ENCODE data around the gene CALHM1.
"Not testable (repeated sequence)": the region's sequence is repeated elsewhere in the genome, so short reads cannot be mapped to it uniquely, and the experiment has no call there.

CALHM1 gene

GRCh38 chr10:103495321-103495720 lies 36.6 kb upstream of the CALHM1 start:
- Mint-ChIP-seq H3K4me3 (peak overlapping the region; percentile 64), H3K36me3 (ENCODE audit: insufficient read depth) (peaks cover 3% of the 10 kb centered on the region), H3K27me3 (peaks cover 66% of the 10 kb centered on the region), H3K4me1 (peaks cover 20% of the 10 kb centered on the region), H3K9me3 (no peaks in the 10 kb centered on the region), H3K27ac (ENCODE audit: low read depth) (no peak overlapping the region)
- no peak for DNase-seq (ENCODE audit: low spot score in 2 of 2)
- no peak for ATAC-seq (replicated peaks; ENCODE audit: extremely low read depth, poor library complexity, severe bottlenecking)

GRCh38 chr10:103493916-103494877 lies 35.5 kb upstream of the CALHM1 start:
- H3K27me3 Mint-ChIP-seq = peaks cover 57% of the 10 kb centered on the region
- DNase-seq (ENCODE audit: low spot score in 2 of 2) (no peak), ATAC-seq (replicated peaks; ENCODE audit: extremely low read depth, poor library complexity, severe bottlenecking) (peak; percentile 47)
- H3K4me1 Mint-ChIP-seq = peaks cover 20% of the 10 kb centered on the region
- no peaks in the 10 kb centered on the region for H3K9me3 Mint-ChIP-seq
- peaks cover 3% of the 10 kb centered on the region for H3K36me3 Mint-ChIP-seq (ENCODE audit: insufficient read depth)
- peak overlapping the region; percentile 77 for H3K4me3 Mint-ChIP-seq
- no peak overlapping the region for H3K27ac Mint-ChIP-seq (ENCODE audit: low read depth)

GRCh38 chr10:103493362-103493915 lies 34.7 kb upstream of the CALHM1 start, which contains the start of gene NEURL1:
Gene NEURL1 (plus strand): TSS chr10:103493705. CDS start chr10:103494388, 683 bp downstream.
- Mint-ChIP-seq H3K9me3 (no peaks in the 10 kb centered on the region), H3K4me1 (peaks cover 20% of the 10 kb centered on the region), H3K36me3 (ENCODE audit: insufficient read depth) (peaks cover 3% of the 10 kb centered on the region), H3K27me3 (peaks cover 57% of the 10 kb centered on the region), H3K27ac (ENCODE audit: low read depth) (no peak within 1 kb of the TSS), H3K4me3 (peak within 1 kb of the TSS; percentile 77)
- DNase-seq (ENCODE audit: low spot score in 2 of 2) (no peak), ATAC-seq (replicated peaks; ENCODE audit: extremely low read depth, poor library complexity, severe bottlenecking) (peak; percentile 20)

GRCh38 chr10:103492655-103493261 lies 34.1 kb upstream of the CALHM1 start:
- Mint-ChIP-seq H3K4me1 (peaks cover 20% of the 10 kb centered on the region), H3K27ac (ENCODE audit: low read depth) (no peak overlapping the region), H3K36me3 (ENCODE audit: insufficient read depth) (peaks cover 3% of the 10 kb centered on the region), H3K27me3 (peaks cover 53% of the 10 kb centered on the region), H3K9me3 (no peaks in the 10 kb centered on the region), H3K4me3 (peak overlapping the region; percentile 77)
- ATAC-seq (replicated peaks; ENCODE audit: extremely low read depth, poor library complexity, severe bottlenecking) (no peak), DNase-seq (ENCODE audit: low spot score in 2 of 2) (no peak)

- no peak overlapping the region for H3K27ac Mint-ChIP-seq (ENCODE audit: low read depth)
- DNase-seq (ENCODE audit: low spot score in 2 of 2) = no peak
These were observed 33.1 kb upstream of the CALHM1 start for GRCh38 chr10:103491729-103492364.

GRCh38 chr10:103490986-103491314 lies 32.2 kb upstream of the CALHM1 start:
- Mint-ChIP-seq H3K4me3 (no peak overlapping the region), H3K9me3 (no peaks in the 10 kb centered on the region), H3K4me1 (peaks cover 20% of the 10 kb centered on the region), H3K36me3 (ENCODE audit: insufficient read depth) (peaks cover 3% of the 10 kb centered on the region), H3K27me3 (peaks cover 42% of the 10 kb centered on the region), H3K27ac (ENCODE audit: low read depth) (no peak overlapping the region)
- peak; percentile 27 for ATAC-seq (replicated peaks; ENCODE audit: extremely low read depth, poor library complexity, severe bottlenecking)
- DNase-seq (ENCODE audit: low spot score in 2 of 2) = no peak

More at GRCh38 chr10:103491729-103492364, 33.1 kb upstream of the CALHM1 start:
- H3K4me1 Mint-ChIP-seq = peaks cover 20% of the 10 kb centered on the region
- no peak for ATAC-seq (replicated peaks; ENCODE audit: extremely low read depth, poor library complexity, severe bottlenecking)
- H3K4me3 Mint-ChIP-seq = peak overlapping the region; percentile 77
- peaks cover 3% of the 10 kb centered on the region for H3K36me3 Mint-ChIP-seq (ENCODE audit: insufficient read depth)
- no peaks in the 10 kb centered on the region for H3K9me3 Mint-ChIP-seq
- peaks cover 44% of the 10 kb centered on the region for H3K27me3 Mint-ChIP-seq

- no peak for ATAC-seq (replicated peaks; ENCODE audit: extremely low read depth, poor library complexity, severe bottlenecking)
- H3K36me3 Mint-ChIP-seq (ENCODE audit: insufficient read depth) = peaks cover 3% of the 10 kb centered on the region
These were observed 28.7 kb upstream of the CALHM1 start for GRCh38 chr10:103487410-103487708.

GRCh38 chr10:103486635-103487409 lies 28.1 kb upstream of the CALHM1 start:
- not testable (repeated sequence) for H3K27ac Mint-ChIP-seq (ENCODE audit: low read depth); DNase-seq (ENCODE audit: low spot score in 2 of 2); ATAC-seq (replicated peaks; ENCODE audit: extremely low read depth, poor library complexity, severe bottlenecking); H3K4me3 Mint-ChIP-seq; H3K36me3 Mint-ChIP-seq (ENCODE audit: insufficient read depth); H3K27me3 Mint-ChIP-seq; H3K9me3 Mint-ChIP-seq
- peaks cover 15% of the 10 kb centered on the region for H3K4me1 Mint-ChIP-seq

More at GRCh38 chr10:103487410-103487708, 28.7 kb upstream of the CALHM1 start:
- Mint-ChIP-seq H3K4me1 (peaks cover 13% of the 10 kb centered on the region), H3K4me3 (no peak overlapping the region), H3K27ac (ENCODE audit: low read depth) (no peak overlapping the region), H3K27me3 (peaks cover 11% of the 10 kb centered on the region), H3K9me3 (no peaks in the 10 kb centered on the region)
- no peak for DNase-seq (ENCODE audit: low spot score in 2 of 2)

- DNase-seq (ENCODE audit: low spot score in 2 of 2) (peak in 1 of 2 donors; percentile 24), ATAC-seq (replicated peaks; ENCODE audit: extremely low read depth, poor library complexity, severe bottlenecking) (peak; percentile 67)
- Mint-ChIP-seq H3K4me1 (peaks cover 7% of the 10 kb centered on the region), H3K27ac (ENCODE audit: low read depth) (no peak overlapping the region), H3K27me3 (no peaks in the 10 kb centered on the region), H3K4me3 (no peak overlapping the region), H3K9me3 (no peaks in the 10 kb centered on the region), H3K36me3 (ENCODE audit: insufficient read depth) (no peaks in the 10 kb centered on the region)
These were observed 23.4 kb upstream of the CALHM1 start for GRCh38 chr10:103481974-103482531.

GRCh38 chr10:103480521-103480920 lies 21.8 kb upstream of the CALHM1 start:
- Mint-ChIP-seq H3K9me3 (no peaks in the 10 kb centered on the region), H3K36me3 (ENCODE audit: insufficient read depth) (no peaks in the 10 kb centered on the region), H3K4me1 (peaks cover 7% of the 10 kb centered on the region), H3K27ac (ENCODE audit: low read depth) (no peak overlapping the region), H3K4me3 (no peak overlapping the region), H3K27me3 (no peaks in the 10 kb centered on the region)
- DNase-seq (ENCODE audit: low spot score in 2 of 2) (no peak), ATAC-seq (replicated peaks; ENCODE audit: extremely low read depth, poor library complexity, severe bottlenecking) (no peak)

GRCh38 chr10:103479135-103479534 lies 20.4 kb upstream of the CALHM1 start, which contains the start of gene CALHM3:
Gene CALHM3 (minus strand): TSS chr10:103479240. CDS start chr10:103479032, 208 bp downstream.
- no peak within 1 kb of the TSS for H3K27ac Mint-ChIP-seq (ENCODE audit: low read depth)
- no peak for ATAC-seq (replicated peaks; ENCODE audit: extremely low read depth, poor library complexity, severe bottlenecking)
- no peaks in the 10 kb centered on the region for H3K9me3 Mint-ChIP-seq
- H3K36me3 Mint-ChIP-seq (ENCODE audit: insufficient read depth) = no peaks in the 10 kb centered on the region
- H3K4me3 Mint-ChIP-seq = no peak within 1 kb of the TSS
- H3K27me3 Mint-ChIP-seq = no peaks in the 10 kb centered on the region
- peaks cover 7% of the 10 kb centered on the region for H3K4me1 Mint-ChIP-seq
- DNase-seq (ENCODE audit: low spot score in 2 of 2) = no peak
